Measurements from ENCODE around the gene UTS2B. TPM values are rescaled to one million over a fixed set of nuclear protein-coding genes. Genes with fewer than 3 reads are reported as not detected.

Gene UTS2B
- total RNA-seq, 4 donors from 2014 or later = 0.76 TPM; not detected in 3

GRCh38 chr3:191303596-191303995 lies 26.7 kb downstream of the UTS2B start:
- H3K4me1 ChIP-seq = no peaks in the 10 kb centered on the region
- no peak overlapping the region for H3K4me3 ChIP-seq
- no peak overlapping the region for H3K27ac ChIP-seq
- intact Hi-C loops (cut with DNase I; ENCODE audit: low total_unique reads) = no loop called here
- no peaks in the 10 kb centered on the region for H3K36me3 ChIP-seq
- no peaks in the 10 kb centered on the region for H3K27me3 ChIP-seq
- DNase-seq = no peak
- H3K9me3 ChIP-seq = no peaks in the 10 kb centered on the region
- TF ChIP-seq POLR2A (IDR thresholded peaks at IDR 0.05) = no peak

- no peak for TF ChIP-seq POLR2A (IDR thresholded peaks at IDR 0.05)
- TF ChIP-seq CTCF (IDR thresholded peaks at IDR 0.05) = no peak
- Histone ChIP-seq H3K9me3 (no peaks in the 10 kb centered on the region), H3K27ac (no peak overlapping the region), H3K4me3 (no peak overlapping the region), H3K36me3 (no peaks in the 10 kb centered on the region), H3K4me1 (no peaks in the 10 kb centered on the region), H3K27me3 (no peaks in the 10 kb centered on the region)
- DNase-seq = no peak
- intact Hi-C loops (cut with DNase I; ENCODE audit: low total_unique reads) = no loop called here
Measured at GRCh38 chr3:191302451-191302850, 27.9 kb downstream of the UTS2B start.

GRCh38 chr3:191301782-191302411 lies 28.4 kb downstream of the UTS2B start:
- H3K4me1 ChIP-seq = no peaks in the 10 kb centered on the region
- H3K27ac ChIP-seq = no peak overlapping the region
- TF ChIP-seq CTCF (IDR thresholded peaks at IDR 0.05) (no peak), POLR2A (IDR thresholded peaks at IDR 0.05) (no peak)
- no peaks in the 10 kb centered on the region for H3K27me3 ChIP-seq
- intact Hi-C loops (cut with DNase I; ENCODE audit: low total_unique reads) = no loop called here
- DNase-seq = no peak
- H3K36me3 ChIP-seq = no peaks in the 10 kb centered on the region
- no peaks in the 10 kb centered on the region for H3K9me3 ChIP-seq
- H3K4me3 ChIP-seq = no peak overlapping the region

- TF ChIP-seq CTCF (IDR thresholded peaks at IDR 0.05) = no peak
- no peak for TF ChIP-seq POLR2A (IDR thresholded peaks at IDR 0.05)
- no peaks in the 10 kb centered on the region for H3K36me3 ChIP-seq
- H3K9me3 ChIP-seq = no peaks in the 10 kb centered on the region
- H3K4me1 ChIP-seq = no peaks in the 10 kb centered on the region
- no peak for DNase-seq
- no peak overlapping the region for H3K27ac ChIP-seq
- no peaks in the 10 kb centered on the region for H3K27me3 ChIP-seq
- no peak overlapping the region for H3K4me3 ChIP-seq
- intact Hi-C loops (cut with DNase I; ENCODE audit: low total_unique reads) = no loop called here
Measured at GRCh38 chr3:191301017-191301416, 29.3 kb downstream of the UTS2B start.

GRCh38 chr3:191300422-191300821 lies 29.9 kb downstream of the UTS2B start:
- H3K9me3 ChIP-seq = no peaks in the 10 kb centered on the region
- H3K27ac ChIP-seq = no peak overlapping the region
- H3K4me3 ChIP-seq = no peak overlapping the region
- TF ChIP-seq POLR2A (IDR thresholded peaks at IDR 0.05) (no peak), CTCF (IDR thresholded peaks at IDR 0.05) (no peak)
- no peaks in the 10 kb centered on the region for H3K36me3 ChIP-seq
- DNase-seq = no peak
- intact Hi-C loops (cut with DNase I; ENCODE audit: low total_unique reads) = no loop called here
- no peaks in the 10 kb centered on the region for H3K27me3 ChIP-seq
- H3K4me1 ChIP-seq = no peaks in the 10 kb centered on the region

- intact Hi-C loops (cut with DNase I; ENCODE audit: low total_unique reads) = no loop called here
Measured at GRCh38 chr3:191298846-191299245, 31.5 kb downstream of the UTS2B start.

More at GRCh38 chr3:191298846-191299245, 31.5 kb downstream of the UTS2B start:
- no peak for TF ChIP-seq POLR2A (IDR thresholded peaks at IDR 0.05)
- no peaks in the 10 kb centered on the region for H3K27me3 ChIP-seq
- H3K36me3 ChIP-seq = no peaks in the 10 kb centered on the region
- H3K9me3 ChIP-seq = no peaks in the 10 kb centered on the region
- H3K4me1 ChIP-seq = no peaks in the 10 kb centered on the region
- no peak overlapping the region for H3K27ac ChIP-seq
- no peak for DNase-seq
- no peak overlapping the region for H3K4me3 ChIP-seq

Measured in uterus (tissue), 4 donors.